ENCODE measurements around the gene COBL. TPM values are rescaled to one million over a fixed set of nuclear protein-coding genes. Genes with fewer than 3 reads are reported as not detected.

The COBL gene
- total and polyA plus RNA-seq, 8 donors = 7.4 to 32.0 (median 16.8) TPM

GRCh38 chr7:50988465-50988864, 328.1 kb downstream of the COBL start:
- Histone ChIP-seq H3K36me3 (no peaks in the 10 kb centered on the region), H3K4me3 (no peak overlapping the region), H3K27me3 (no peaks in the 10 kb centered on the region), H3K9me3 (no peaks in the 10 kb centered on the region), H3K4me1 (no peaks in the 10 kb centered on the region), H3K27ac (no peak overlapping the region)
- intact Hi-C loops (cut with DNase I) = no loop called here
- no peak for FAIRE-seq
- TF ChIP-seq CTCF (IDR thresholded peaks at IDR 0.05) = no peak
- no peak for ATAC-seq
- 97 to 98% methylated on average over 6 of the region's 6 CpGs for WGBS, 2 donors
- DNase-seq = no peak

GRCh38 chr7:50985096-50985495, 331.5 kb downstream of the COBL start:
- Histone ChIP-seq H3K4me1 (no peaks in the 10 kb centered on the region), H3K9me3 (no peaks in the 10 kb centered on the region), H3K4me3 (no peak overlapping the region), H3K27me3 (no peaks in the 10 kb centered on the region), H3K27ac (no peak overlapping the region), H3K36me3 (no peaks in the 10 kb centered on the region)
- intact Hi-C loops (cut with DNase I) = no loop called here
- FAIRE-seq (no peak), DNase-seq (no peak), ATAC-seq (no peak)
- 52 to 61% methylated on average over 4 of the region's 4 CpGs for WGBS, 2 donors
- no peak for TF ChIP-seq CTCF (IDR thresholded peaks at IDR 0.05)

- no peak overlapping the region for H3K27ac ChIP-seq
- WGBS, 2 donors = 57 to 68% methylated on average over 1 of the region's 1 CpG
- no peak overlapping the region for H3K4me3 ChIP-seq
- H3K9me3 ChIP-seq = no peaks in the 10 kb centered on the region
- intact Hi-C loops (cut with DNase I) = no loop called here
- no peaks in the 10 kb centered on the region for H3K27me3 ChIP-seq
- TF ChIP-seq CTCF (IDR thresholded peaks at IDR 0.05) = no peak
- no peak for DNase-seq
- no peak for FAIRE-seq
- ATAC-seq = no peak
- no peaks in the 10 kb centered on the region for H3K4me1 ChIP-seq
- no peaks in the 10 kb centered on the region for H3K36me3 ChIP-seq
These were observed 332.8 kb downstream of the COBL start for GRCh38 chr7:50983850-50984249.

- DNase-seq (no peak), FAIRE-seq (no peak), ATAC-seq (no peak)
- intact Hi-C loops (cut with DNase I) = no loop called here
- Histone ChIP-seq H3K27me3 (no peaks in the 10 kb centered on the region), H3K36me3 (no peaks in the 10 kb centered on the region), H3K4me3 (no peak overlapping the region), H3K27ac (no peak overlapping the region), H3K4me1 (no peaks in the 10 kb centered on the region), H3K9me3 (no peaks in the 10 kb centered on the region)
- TF ChIP-seq CTCF (IDR thresholded peaks at IDR 0.05) = no peak
- WGBS, 2 donors = 73 to 85% methylated on average over 2 of the region's 2 CpGs
These were observed 334.0 kb downstream of the COBL start for GRCh38 chr7:50982626-50983025.

GRCh38 chr7:50981743-50982142, 334.9 kb downstream of the COBL start:
- H3K27me3 ChIP-seq = no peaks in the 10 kb centered on the region

More at GRCh38 chr7:50981743-50982142, 334.9 kb downstream of the COBL start:
- no peaks in the 10 kb centered on the region for H3K9me3 ChIP-seq
- intact Hi-C loops (cut with DNase I) = no loop called here
- no peaks in the 10 kb centered on the region for H3K4me1 ChIP-seq
- H3K27ac ChIP-seq = no peak overlapping the region
- H3K36me3 ChIP-seq = no peaks in the 10 kb centered on the region
- no peak for TF ChIP-seq CTCF (IDR thresholded peaks at IDR 0.05)
- WGBS, 2 donors = 96 to 97% methylated on average over 6 of the region's 6 CpGs
- no peak for DNase-seq
- no peak for ATAC-seq
- no peak for FAIRE-seq
- H3K4me3 ChIP-seq = no peak overlapping the region
